Mammary epithelial cell (primary cell): ENCODE measurements around the gene MYH14.

Source experiments
- EZH2 ChIP-seq: IDR thresholded peaks from 2 replicates; pipeline ENCODE4 v1.6.1; 2012; ENCODE audit warnings: low read length, inconsistent platforms, borderline replicate concordance
- TF ChIP-seq, protein P1 (sequence below), 2 donors: IDR thresholded peaks in 1 of 2; conservative IDR thresholded peaks in 1 of 2; 2 replicates each; pipeline ENCODE4 v1.5.1; 2011 to 2012; ENCODE audit warnings: inconsistent platforms in 2 of 2, low read length in 2 of 2, mild to moderate bottlenecking in 2 of 2, control low read depth in 1 of 2, low read depth in 1 of 2; ENCODE audit not compliant: insufficient read depth in 1 of 2; ENCODE audit errors: extremely low read depth in 1 of 2

DNA sequence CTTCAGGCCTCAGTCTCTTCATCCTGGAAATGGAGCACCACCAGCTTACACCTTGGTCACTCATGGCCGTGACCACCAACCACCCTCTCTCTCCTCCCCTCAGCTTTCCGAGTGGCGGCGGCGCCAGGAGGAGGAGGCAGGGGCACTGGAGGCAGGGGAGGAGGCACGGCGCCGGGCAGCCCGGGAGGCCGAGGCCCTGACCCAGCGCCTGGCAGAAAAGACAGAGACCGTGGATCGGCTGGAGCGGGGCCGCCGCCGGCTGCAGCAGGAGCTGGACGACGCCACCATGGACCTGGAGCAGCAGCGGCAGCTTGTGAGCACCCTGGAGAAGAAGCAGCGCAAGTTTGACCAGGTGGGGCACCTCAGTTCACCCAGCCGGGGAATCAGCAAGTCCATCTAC lies 78.1 kb downstream of the MYH14 start:
- TF ChIP-seq, protein P1, sequence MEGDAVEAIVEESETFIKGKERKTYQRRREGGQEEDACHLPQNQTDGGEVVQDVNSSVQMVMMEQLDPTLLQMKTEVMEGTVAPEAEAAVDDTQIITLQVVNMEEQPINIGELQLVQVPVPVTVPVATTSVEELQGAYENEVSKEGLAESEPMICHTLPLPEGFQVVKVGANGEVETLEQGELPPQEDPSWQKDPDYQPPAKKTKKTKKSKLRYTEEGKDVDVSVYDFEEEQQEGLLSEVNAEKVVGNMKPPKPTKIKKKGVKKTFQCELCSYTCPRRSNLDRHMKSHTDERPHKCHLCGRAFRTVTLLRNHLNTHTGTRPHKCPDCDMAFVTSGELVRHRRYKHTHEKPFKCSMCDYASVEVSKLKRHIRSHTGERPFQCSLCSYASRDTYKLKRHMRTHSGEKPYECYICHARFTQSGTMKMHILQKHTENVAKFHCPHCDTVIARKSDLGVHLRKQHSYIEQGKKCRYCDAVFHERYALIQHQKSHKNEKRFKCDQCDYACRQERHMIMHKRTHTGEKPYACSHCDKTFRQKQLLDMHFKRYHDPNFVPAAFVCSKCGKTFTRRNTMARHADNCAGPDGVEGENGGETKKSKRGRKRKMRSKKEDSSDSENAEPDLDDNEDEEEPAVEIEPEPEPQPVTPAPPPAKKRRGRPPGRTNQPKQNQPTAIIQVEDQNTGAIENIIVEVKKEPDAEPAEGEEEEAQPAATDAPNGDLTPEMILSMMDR (conservative IDR thresholded peaks at IDR 0.05 in 1 of 2, IDR thresholded peaks at IDR 0.05 in 1 of 2; ENCODE audit: extremely low read depth in 1 of 2, insufficient read depth in 1 of 2, low read depth in 1 of 2, low read length in 2 of 2): no peak
- no peak for TF ChIP-seq EZH2
